Measurements from ENCODE around the gene SLC41A3. TPM values are rescaled to one million over a fixed set of nuclear protein-coding genes. Genes with fewer than 3 reads are reported as not detected.

SLC41A3 gene
- total RNA-seq, 1 donor from 2014 or later: 14.7 TPM

DNA sequence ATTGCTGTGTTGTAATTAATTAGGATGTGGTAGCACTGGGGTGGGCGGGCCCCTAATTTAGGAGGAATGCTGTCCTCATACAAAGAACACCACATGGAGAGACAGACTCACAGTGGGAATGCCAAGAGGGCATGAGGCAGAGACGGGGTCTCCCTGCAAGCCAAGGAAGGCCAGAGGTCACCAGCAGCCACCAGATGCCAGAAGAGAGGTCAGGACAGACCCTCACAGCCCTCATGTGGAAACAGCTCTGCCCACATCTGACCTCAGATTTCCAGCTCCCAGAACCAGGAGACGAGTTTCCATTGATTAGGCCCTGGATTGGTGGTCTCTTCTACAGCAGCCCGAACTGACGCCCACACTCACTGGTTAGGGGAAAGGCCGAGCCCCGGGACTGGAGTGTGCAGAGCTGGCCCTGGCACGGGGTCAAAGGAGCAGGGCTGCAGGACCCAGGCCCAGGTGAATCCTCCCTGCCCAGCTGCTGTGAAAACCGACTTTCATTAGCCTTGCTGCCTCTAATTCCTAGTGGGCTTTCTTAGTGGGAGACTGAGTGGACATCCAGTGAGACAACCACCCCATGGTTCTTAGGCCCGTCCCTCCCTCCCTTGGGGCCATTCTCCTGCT, 43.0 kb upstream of the SLC41A3 start:
- H3K9me3 Mint-ChIP-seq: no peaks in the 10 kb centered on the region
- H3K36me3 Mint-ChIP-seq (ENCODE audit: low read depth): no peaks in the 10 kb centered on the region
- H3K4me3 Mint-ChIP-seq (ENCODE audit: low read depth): no peak overlapping the region
- DNase-seq (ENCODE audit: low spot score): no peak
- H3K4me1 Mint-ChIP-seq (ENCODE audit: low read depth): no peaks in the 10 kb centered on the region
- intact Hi-C loops (cut with micrococcal nuclease): no loop called here
- H3K27me3 Mint-ChIP-seq (ENCODE audit: low read depth): no peaks in the 10 kb centered on the region
- no peak overlapping the region for H3K27ac Mint-ChIP-seq

DNA sequence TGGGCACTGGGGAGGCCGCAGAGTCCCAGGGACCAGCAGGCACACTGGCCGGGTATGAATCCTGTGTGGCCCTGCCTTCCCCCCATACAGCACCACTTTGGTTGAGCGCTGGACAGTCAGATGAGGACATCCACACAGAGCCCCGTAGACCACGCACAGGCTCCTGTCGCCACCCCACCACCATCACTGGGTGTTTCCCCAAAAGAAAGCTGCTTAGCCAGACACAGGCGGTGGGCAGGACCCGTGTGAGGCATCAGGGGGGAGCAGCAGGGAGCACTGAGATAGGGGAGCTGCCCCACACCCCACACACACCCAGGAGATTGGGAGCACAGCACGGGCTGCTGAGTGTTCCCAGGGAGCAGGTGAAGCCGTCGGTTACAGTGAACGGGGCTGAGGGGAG, 42.4 kb upstream of the SLC41A3 start:
- no peaks in the 10 kb centered on the region for H3K36me3 Mint-ChIP-seq (ENCODE audit: low read depth)
- H3K27me3 Mint-ChIP-seq (ENCODE audit: low read depth): no peaks in the 10 kb centered on the region
- H3K4me1 Mint-ChIP-seq (ENCODE audit: low read depth): no peaks in the 10 kb centered on the region
- H3K27ac Mint-ChIP-seq: no peak overlapping the region
- no peaks in the 10 kb centered on the region for H3K9me3 Mint-ChIP-seq
- intact Hi-C loops (cut with micrococcal nuclease): no loop called here
- DNase-seq (ENCODE audit: low spot score): no peak
- H3K4me3 Mint-ChIP-seq (ENCODE audit: low read depth): no peak overlapping the region

DNA sequence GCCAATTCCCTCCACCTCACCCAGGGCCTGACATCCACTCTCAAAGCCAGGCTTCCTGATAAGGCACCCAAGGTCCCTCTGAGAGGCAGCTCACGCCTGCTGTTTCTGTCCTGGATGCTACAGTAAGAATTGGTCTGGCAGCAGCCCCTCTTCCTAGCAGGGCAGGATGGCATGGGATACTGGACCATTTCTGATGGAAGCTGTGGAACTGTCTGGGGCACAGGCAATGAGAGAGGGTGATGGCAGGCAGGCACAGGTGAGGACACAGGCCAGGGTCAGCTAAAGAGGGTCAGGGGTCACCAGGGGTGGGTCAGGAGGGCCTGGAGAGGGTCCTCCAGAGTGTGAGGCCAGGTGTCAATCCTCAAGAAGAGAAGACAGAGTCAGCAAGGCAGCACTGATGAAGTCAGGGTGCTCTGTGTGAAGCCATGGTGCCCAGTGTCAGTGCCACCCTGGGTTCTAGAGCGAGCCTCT, 41.9 kb upstream of the SLC41A3 start:
- H3K27me3 Mint-ChIP-seq (ENCODE audit: low read depth): peaks cover 1% of the 10 kb centered on the region
- no peak overlapping the region for H3K27ac Mint-ChIP-seq
- no peaks in the 10 kb centered on the region for H3K9me3 Mint-ChIP-seq
- no peaks in the 10 kb centered on the region for H3K36me3 Mint-ChIP-seq (ENCODE audit: low read depth)
- H3K4me1 Mint-ChIP-seq (ENCODE audit: low read depth): no peaks in the 10 kb centered on the region
- DNase-seq (ENCODE audit: low spot score): no peak
- no peak overlapping the region for H3K4me3 Mint-ChIP-seq (ENCODE audit: low read depth)
- intact Hi-C loops (cut with micrococcal nuclease): no loop called here

DNA sequence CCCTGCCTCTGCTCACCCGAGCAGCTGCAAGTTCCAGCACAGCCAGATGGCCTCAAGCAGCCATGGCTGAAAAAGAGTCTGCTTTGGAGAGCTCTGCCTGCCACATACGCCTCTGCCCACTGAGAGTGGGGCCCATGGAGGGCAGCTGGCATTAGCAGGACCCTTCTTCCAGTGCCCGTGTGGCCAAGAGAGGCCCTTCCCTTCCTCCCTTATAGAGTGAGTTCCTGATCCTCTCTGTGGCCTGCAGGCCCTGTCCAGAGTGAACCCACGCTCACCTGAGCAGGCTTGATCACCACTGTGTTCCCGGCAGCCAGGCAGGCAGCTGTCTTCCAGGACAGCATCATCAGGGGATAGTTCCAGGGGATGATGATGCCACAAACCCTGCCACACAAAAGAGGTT, 41.4 kb upstream of the SLC41A3 start:
- Mint-ChIP-seq H3K4me1 (ENCODE audit: low read depth) (no peaks in the 10 kb centered on the region), H3K27me3 (ENCODE audit: low read depth) (peaks cover 1% of the 10 kb centered on the region), H3K36me3 (ENCODE audit: low read depth) (no peaks in the 10 kb centered on the region), H3K9me3 (no peaks in the 10 kb centered on the region), H3K4me3 (ENCODE audit: low read depth) (no peak overlapping the region), H3K27ac (no peak overlapping the region)
- intact Hi-C loops (cut with micrococcal nuclease): no loop called here
- DNase-seq (ENCODE audit: low spot score): no peak

DNA sequence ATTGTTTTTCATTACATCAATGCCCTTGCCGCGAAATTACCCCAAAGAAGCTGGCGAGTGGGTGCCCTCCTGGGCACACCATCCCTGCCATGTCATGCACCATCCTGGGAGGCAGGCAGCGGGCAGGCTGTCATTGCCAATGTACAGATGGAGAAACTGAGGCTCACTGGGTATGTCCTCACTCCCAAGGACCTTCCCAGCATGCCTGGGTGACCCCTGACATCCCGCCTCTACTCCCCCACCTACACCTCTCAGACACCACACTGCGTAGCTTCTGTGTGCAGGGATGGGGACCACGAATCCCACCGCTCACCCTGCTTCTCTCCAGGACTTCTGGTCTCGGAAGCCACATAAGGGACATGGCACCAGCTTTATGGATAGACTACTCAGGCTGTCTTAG, 41.0 kb upstream of the SLC41A3 start:
- H3K27ac Mint-ChIP-seq: no peak overlapping the region
- H3K4me1 Mint-ChIP-seq (ENCODE audit: low read depth): no peaks in the 10 kb centered on the region
- peaks cover 1% of the 10 kb centered on the region for H3K27me3 Mint-ChIP-seq (ENCODE audit: low read depth)
- no peak overlapping the region for H3K4me3 Mint-ChIP-seq (ENCODE audit: low read depth)
- intact Hi-C loops (cut with micrococcal nuclease): no loop called here
- H3K9me3 Mint-ChIP-seq: no peaks in the 10 kb centered on the region
- DNase-seq (ENCODE audit: low spot score): no peak
- H3K36me3 Mint-ChIP-seq (ENCODE audit: low read depth): no peaks in the 10 kb centered on the region

DNA sequence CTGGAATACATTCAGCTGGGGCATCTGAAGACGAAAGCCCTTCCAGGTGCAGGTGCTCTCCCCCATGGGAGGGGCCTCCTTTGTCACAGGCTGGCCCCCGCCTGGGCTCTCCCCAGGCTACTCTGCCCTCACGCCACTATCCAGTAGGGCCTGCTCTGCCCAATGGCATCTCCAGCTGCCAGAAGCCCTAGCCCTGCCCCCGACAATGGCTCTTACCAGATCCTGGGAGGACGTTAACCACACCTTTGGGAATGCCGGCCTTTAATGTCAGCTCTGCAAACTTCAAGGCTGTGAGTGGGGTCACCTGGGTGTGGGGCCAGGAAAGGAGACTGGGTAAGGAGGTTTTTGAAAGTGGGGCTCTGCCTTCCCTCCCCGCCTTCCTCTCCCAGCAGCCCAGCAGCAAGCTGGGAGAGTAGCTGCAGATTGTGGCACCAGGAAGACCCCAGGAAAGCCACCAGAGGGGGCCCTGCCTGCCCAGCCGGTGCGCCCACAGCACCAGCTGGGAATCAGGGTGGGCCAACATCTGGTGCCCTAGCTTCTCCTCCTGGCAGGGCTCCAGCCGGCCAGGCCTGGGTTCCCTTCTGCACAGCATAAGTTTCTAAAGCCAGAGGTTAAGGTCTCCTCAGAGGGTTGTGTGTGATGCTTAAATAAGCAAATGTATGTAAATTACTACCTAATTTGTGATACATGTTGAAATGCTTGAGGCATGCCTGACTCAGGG, 40.4 kb upstream of the SLC41A3 start:
- DNase-seq (ENCODE audit: low spot score): no peak
- H3K4me1 Mint-ChIP-seq (ENCODE audit: low read depth): no peaks in the 10 kb centered on the region
- H3K36me3 Mint-ChIP-seq (ENCODE audit: low read depth): no peaks in the 10 kb centered on the region
- no peak overlapping the region for H3K27ac Mint-ChIP-seq
- intact Hi-C loops (cut with micrococcal nuclease): no loop called here
- H3K4me3 Mint-ChIP-seq (ENCODE audit: low read depth): no peak overlapping the region
- peaks cover 1% of the 10 kb centered on the region for H3K27me3 Mint-ChIP-seq (ENCODE audit: low read depth)
- H3K9me3 Mint-ChIP-seq: no peaks in the 10 kb centered on the region

DNA sequence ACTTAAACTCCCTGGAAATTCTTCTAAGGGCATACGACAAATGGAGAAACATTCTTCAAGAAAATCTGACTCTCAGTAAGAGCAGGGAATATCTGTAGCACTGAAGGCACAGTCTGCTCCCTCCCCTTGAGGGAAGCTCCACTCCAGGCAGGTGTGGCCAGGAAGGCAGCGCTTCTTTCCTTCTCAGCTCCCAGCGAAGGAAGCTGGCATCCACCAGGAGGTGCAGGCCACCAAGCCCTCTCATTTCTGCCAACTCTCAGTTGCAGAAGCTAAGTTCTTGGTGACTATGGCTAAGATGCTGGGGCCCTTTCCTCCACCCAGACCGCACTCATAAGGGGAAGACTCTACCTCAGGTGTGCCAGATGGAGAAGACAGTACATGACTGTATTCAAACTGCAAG, 37.7 kb upstream of the SLC41A3 start:
- H3K27ac Mint-ChIP-seq: no peak overlapping the region
- no peaks in the 10 kb centered on the region for H3K9me3 Mint-ChIP-seq
- H3K4me1 Mint-ChIP-seq (ENCODE audit: low read depth): no peaks in the 10 kb centered on the region
- peaks cover 1% of the 10 kb centered on the region for H3K27me3 Mint-ChIP-seq (ENCODE audit: low read depth)
- no peaks in the 10 kb centered on the region for H3K36me3 Mint-ChIP-seq (ENCODE audit: low read depth)
- H3K4me3 Mint-ChIP-seq (ENCODE audit: low read depth): no peak overlapping the region
- no peak for DNase-seq (ENCODE audit: low spot score)
- intact Hi-C loops (cut with micrococcal nuclease): no loop called here

DNA sequence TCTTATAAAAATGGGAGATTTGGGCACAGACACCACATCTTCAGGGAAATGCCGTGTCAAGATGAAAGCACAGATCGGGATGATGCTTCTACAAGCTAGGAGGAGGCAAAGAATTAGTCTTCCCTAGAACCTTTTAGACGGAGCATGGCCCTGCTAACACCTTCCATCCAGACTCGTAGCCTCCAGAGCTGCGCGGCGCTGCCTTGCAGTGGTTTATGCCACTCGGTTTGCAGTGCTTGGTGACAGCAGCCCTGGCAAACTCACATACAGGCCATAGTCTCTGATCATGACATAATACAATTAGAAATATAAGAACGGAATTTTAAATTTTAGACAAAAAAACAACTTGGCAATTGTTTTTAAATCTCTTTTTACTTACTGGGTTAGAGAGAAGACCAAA, 37.1 kb upstream of the SLC41A3 start:
- intact Hi-C loops (cut with micrococcal nuclease): no loop called here
- Mint-ChIP-seq H3K36me3 (ENCODE audit: low read depth) (no peaks in the 10 kb centered on the region), H3K4me3 (ENCODE audit: low read depth) (no peak overlapping the region), H3K9me3 (no peaks in the 10 kb centered on the region), H3K27me3 (ENCODE audit: low read depth) (peaks cover 1% of the 10 kb centered on the region), H3K27ac (no peak overlapping the region), H3K4me1 (ENCODE audit: low read depth) (no peaks in the 10 kb centered on the region)
- DNase-seq (ENCODE audit: low spot score): no peak

DNA sequence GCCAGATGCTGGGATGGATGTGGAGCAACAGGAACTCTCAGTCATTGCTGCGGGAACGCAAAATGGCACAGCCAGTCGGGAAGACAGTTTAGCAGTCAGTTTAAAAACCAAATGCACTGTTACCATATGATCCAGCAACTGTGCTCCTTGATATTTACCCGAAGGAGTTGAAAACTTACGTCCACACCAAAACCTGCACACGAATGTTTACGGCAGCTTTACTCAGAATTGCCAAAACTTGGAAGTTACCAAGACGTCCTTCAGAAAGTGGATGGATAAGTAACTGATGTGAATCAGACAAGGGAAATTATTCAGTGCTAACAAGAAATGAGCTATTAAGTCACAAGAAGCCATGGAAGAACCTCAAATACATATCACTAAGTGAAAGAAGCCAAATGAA, 36.1 kb upstream of the SLC41A3 start:
- Mint-ChIP-seq H3K36me3 (ENCODE audit: low read depth) (no peaks in the 10 kb centered on the region), H3K27ac (no peak overlapping the region), H3K9me3 (no peaks in the 10 kb centered on the region), H3K27me3 (ENCODE audit: low read depth) (peaks cover 1% of the 10 kb centered on the region), H3K4me3 (ENCODE audit: low read depth) (no peak overlapping the region), H3K4me1 (ENCODE audit: low read depth) (no peaks in the 10 kb centered on the region)
- intact Hi-C loops (cut with micrococcal nuclease): no loop called here
- no peak for DNase-seq (ENCODE audit: low spot score)

DNA sequence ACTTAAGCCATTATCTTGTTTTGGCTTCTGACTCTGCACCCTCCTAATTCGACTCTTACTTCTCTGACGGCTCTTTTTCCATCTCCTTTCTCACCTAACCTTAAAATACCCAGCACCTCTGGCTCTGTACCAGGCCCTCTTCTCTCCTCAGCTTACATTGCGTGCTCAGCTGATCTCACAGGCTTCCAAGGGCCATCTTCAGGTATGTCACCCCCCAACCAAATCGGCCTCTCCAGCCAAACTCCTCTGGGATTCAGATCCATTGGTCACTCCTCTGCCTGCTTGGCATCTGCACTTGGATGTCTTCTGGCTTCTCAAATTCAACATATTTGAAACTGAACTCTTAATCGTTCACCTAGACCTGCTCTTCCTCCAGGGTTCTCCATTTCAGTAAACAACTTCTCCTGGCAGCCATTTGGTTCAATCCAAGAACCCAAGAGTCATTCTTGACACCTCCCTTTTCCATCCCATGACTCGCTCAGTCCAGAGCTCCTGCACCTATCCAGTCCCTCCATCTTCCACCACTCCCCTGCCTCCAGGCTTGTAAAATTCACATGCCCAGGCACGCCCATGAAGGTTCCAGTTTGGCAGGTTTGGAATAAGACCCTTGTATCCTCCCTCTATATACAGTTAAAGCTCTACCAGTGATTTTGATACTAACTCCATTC, 35.2 kb upstream of the SLC41A3 start:
- H3K36me3 Mint-ChIP-seq (ENCODE audit: low read depth): no peaks in the 10 kb centered on the region

DNA sequence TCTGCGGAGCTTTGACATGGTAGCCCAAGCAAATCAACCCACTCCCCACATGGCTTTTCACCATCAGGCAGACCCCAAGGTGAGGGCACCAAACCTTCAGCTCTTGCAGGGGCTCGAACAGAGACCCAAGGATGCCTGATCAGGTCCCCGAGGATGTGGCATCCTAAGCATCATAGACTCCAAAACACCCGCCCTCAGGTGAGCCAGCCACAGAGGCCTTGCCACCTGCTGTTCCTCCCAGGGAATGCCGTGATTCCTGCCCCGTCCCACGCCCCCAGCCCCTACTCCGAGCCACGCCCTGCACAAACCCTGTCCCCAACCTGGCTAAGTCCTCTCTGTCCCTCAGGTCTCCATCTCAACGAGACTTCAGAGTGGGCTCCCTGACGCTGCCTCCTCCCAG, 34.7 kb upstream of the SLC41A3 start:
- H3K27me3 Mint-ChIP-seq (ENCODE audit: low read depth): peaks cover 1% of the 10 kb centered on the region
- H3K4me3 Mint-ChIP-seq (ENCODE audit: low read depth): no peak overlapping the region
- no peak overlapping the region for H3K27ac Mint-ChIP-seq
- H3K4me1 Mint-ChIP-seq (ENCODE audit: low read depth): no peaks in the 10 kb centered on the region
- no peaks in the 10 kb centered on the region for H3K36me3 Mint-ChIP-seq (ENCODE audit: low read depth)
- H3K9me3 Mint-ChIP-seq: no peaks in the 10 kb centered on the region
- no peak for DNase-seq (ENCODE audit: low spot score)
- intact Hi-C loops (cut with micrococcal nuclease): no loop called here

More for the DNA sequence above, 35.2 kb upstream of the SLC41A3 start:
- DNase-seq (ENCODE audit: low spot score): no peak
- no peak overlapping the region for H3K27ac Mint-ChIP-seq
- intact Hi-C loops (cut with micrococcal nuclease): no loop called here
- H3K9me3 Mint-ChIP-seq: no peaks in the 10 kb centered on the region
- peaks cover 1% of the 10 kb centered on the region for H3K27me3 Mint-ChIP-seq (ENCODE audit: low read depth)
- H3K4me3 Mint-ChIP-seq (ENCODE audit: low read depth): no peak overlapping the region
- no peaks in the 10 kb centered on the region for H3K4me1 Mint-ChIP-seq (ENCODE audit: low read depth)

DNA sequence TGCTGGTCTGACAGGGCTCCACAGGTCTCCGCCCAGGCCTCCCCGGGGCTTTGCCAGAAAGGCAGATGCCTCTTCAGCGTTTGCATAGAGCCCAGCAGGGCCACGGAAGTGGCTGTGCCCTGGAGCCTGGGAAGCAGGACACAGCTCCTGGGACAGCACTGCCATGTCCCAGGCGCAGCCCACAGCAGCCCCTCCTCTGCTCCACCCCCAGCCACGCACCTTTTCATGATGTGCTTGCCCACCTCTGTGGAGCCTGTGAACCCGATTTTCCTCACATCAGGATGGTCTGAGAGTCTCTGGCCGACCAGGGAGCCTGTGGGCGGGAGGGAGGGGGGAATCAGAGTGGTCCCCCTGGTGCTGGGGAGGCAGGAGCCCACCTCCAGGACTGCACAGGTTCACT, 33.9 kb upstream of the SLC41A3 start:
- H3K27ac Mint-ChIP-seq: no peak overlapping the region
- no peak for DNase-seq (ENCODE audit: low spot score)
- H3K36me3 Mint-ChIP-seq (ENCODE audit: low read depth): no peaks in the 10 kb centered on the region
- intact Hi-C loops (cut with micrococcal nuclease): no loop called here
- no peaks in the 10 kb centered on the region for H3K4me1 Mint-ChIP-seq (ENCODE audit: low read depth)
- H3K4me3 Mint-ChIP-seq (ENCODE audit: low read depth): no peak overlapping the region
- H3K27me3 Mint-ChIP-seq (ENCODE audit: low read depth): peaks cover 1% of the 10 kb centered on the region
- H3K9me3 Mint-ChIP-seq: no peaks in the 10 kb centered on the region

DNA sequence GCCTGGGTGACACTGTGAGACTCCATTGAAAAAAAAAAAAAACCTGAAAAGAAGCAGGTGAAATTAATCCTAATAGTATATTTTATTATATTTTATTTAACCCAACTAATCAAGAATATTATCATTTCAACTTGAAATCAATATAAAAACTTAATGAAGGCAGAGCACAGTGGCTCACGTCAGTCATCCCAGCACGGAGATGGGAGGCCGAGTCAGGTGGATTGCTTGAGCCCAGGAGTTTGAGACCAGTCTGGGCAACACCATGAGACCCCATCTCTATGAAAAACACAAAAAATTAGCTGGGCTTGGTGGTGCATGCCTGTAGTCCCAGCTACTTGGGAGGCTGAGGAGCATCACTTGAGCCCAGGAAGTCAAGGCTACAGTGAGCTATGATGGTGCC, 33.3 kb upstream of the SLC41A3 start:
- DNase-seq (ENCODE audit: low spot score): no peak
- no peaks in the 10 kb centered on the region for H3K36me3 Mint-ChIP-seq (ENCODE audit: low read depth)
- H3K27me3 Mint-ChIP-seq (ENCODE audit: low read depth): peaks cover 1% of the 10 kb centered on the region
- H3K4me3 Mint-ChIP-seq (ENCODE audit: low read depth): no peak overlapping the region
- H3K27ac Mint-ChIP-seq: no peak overlapping the region
- intact Hi-C loops (cut with micrococcal nuclease): no loop called here
- H3K9me3 Mint-ChIP-seq: no peaks in the 10 kb centered on the region
- H3K4me1 Mint-ChIP-seq (ENCODE audit: low read depth): no peaks in the 10 kb centered on the region

Measured in activated T-helper 2 cell treated with anti-CD3 and anti-CD28 coated beads, Interferon-gamma antibody, Interleukin-2, Interleukin-4, amounts not matched to agents 10 μg/mL and 5 μg/mL and 100 μg/mL, durations not matched to agents 14 hours and 24 hours and 36 hours (primary cell).